Mesendoderm (in vitro differentiated cells): ENCODE results near the gene SHISA9.

Experiments used
- DNase-seq: peaks from one replicate; pipeline ENCODE4 v3.0.0; 2013
- H2AK5ac ChIP-seq: 2 replicates; pipeline ENCODE4 v1.6.1; 2013; ENCODE audit warnings: low read length, inconsistent platforms
- H2BK120ac ChIP-seq: 2 replicates; pipeline ENCODE4 v1.6.1; 2013; ENCODE audit warnings: low read depth, mild to moderate bottlenecking, low read length, moderate library complexity, mixed read lengths
- H2BK15ac ChIP-seq: replicated peaks from 2 replicates; pipeline ENCODE4 v1.6.1; 2013; ENCODE audit warnings: low read depth, mild to moderate bottlenecking, moderate library complexity
- H2BK5ac ChIP-seq: 2 replicates; pipeline ENCODE4 v1.6.1; 2013; ENCODE audit warnings: low read length, inconsistent platforms
- H3K18ac ChIP-seq: 2 replicates; pipeline ENCODE4 v1.6.1; 2013; ENCODE audit warnings: mild to moderate bottlenecking, low read length, mixed read lengths
- H3K23ac ChIP-seq: one replicate; pipeline ENCODE4 v1.6.1; 2013; ENCODE audit warnings: low read length
- H3K27ac ChIP-seq: 2 replicates; pipeline ENCODE4 v1.5.1; 2013; ENCODE audit warnings: low read depth, mild to moderate bottlenecking, inconsistent platforms, low read length, moderate library complexity
- H3K27me3 ChIP-seq: 2 replicates; pipeline ENCODE4 v1.6.1; 2013; ENCODE audit warnings: low read length, control low read depth, mild to moderate bottlenecking, inconsistent platforms; ENCODE audit not compliant: insufficient read depth, poor library complexity
- H3K36me3 ChIP-seq: 2 replicates; pipeline ENCODE4 v1.6.1; 2013; ENCODE audit warnings: low read length, inconsistent platforms; ENCODE audit not compliant: control insufficient read depth, insufficient read depth
- H3K4ac ChIP-seq: one replicate; pipeline ENCODE4 v1.6.1; 2013; ENCODE audit warnings: low read depth, mild to moderate bottlenecking, low read length, moderate library complexity
- H3K4me1 ChIP-seq: 2 replicates; pipeline ENCODE4 v1.6.1; 2013; ENCODE audit warnings: low read depth, low read length, inconsistent platforms; ENCODE audit not compliant: control insufficient read depth
- H3K4me2 ChIP-seq: 2 replicates; pipeline ENCODE4 v1.6.1; 2013; ENCODE audit warnings: low read length
- H3K4me3 ChIP-seq: 2 replicates; pipeline ENCODE4 v1.5.1; 2013; ENCODE audit warnings: mild to moderate bottlenecking, low read length
- H3K56ac ChIP-seq: one replicate; pipeline ENCODE4 v1.6.1; 2013; ENCODE audit warnings: low read length
- H3K79me1 ChIP-seq: 2 replicates; pipeline ENCODE4 v1.6.1; 2013; ENCODE audit warnings: low read length, inconsistent platforms
- H3K79me2 ChIP-seq: 2 replicates; pipeline ENCODE4 v1.6.1; 2013; ENCODE audit warnings: mild to moderate bottlenecking, low read length; ENCODE audit not compliant: control insufficient read depth, insufficient read depth
- H3K9ac ChIP-seq: 2 replicates; pipeline ENCODE4 v1.6.1; 2013; ENCODE audit warnings: low read length, inconsistent platforms
- H4K5ac ChIP-seq: one replicate; pipeline ENCODE4 v1.6.1; 2013; ENCODE audit warnings: low read length
- H4K8ac ChIP-seq: one replicate; pipeline ENCODE4 v1.6.1; 2013; ENCODE audit warnings: low read depth, mild to moderate bottlenecking, control low read depth, low read length, moderate library complexity
- WGBS: extraction: QIAGEN DNeasy Blood & Tissue Kit; methylation state at CpG from one replicate; pipeline ENCODE4 v1.1.7; 2013; ENCODE audit warnings: low lambda C conversion rate, missing lambda C conversion rate; ENCODE audit not compliant: insufficient coverage; ENCODE audit errors: extremely low coverage; 5-methylcytosine and 5-hydroxymethylcytosine counted together

SHISA9 gene

GRCh38 chr16:12994402-12994801 is 93.0 kb downstream of the SHISA9 start:
- no peak overlapping the region for H4K8ac ChIP-seq
- H3K4me3 ChIP-seq: no peak overlapping the region
- no peaks in the 10 kb centered on the region for H3K79me2 ChIP-seq
- H3K36me3 ChIP-seq: no peaks in the 10 kb centered on the region
- H3K79me1 ChIP-seq: peaks cover 14% of the 10 kb centered on the region
- no peak overlapping the region for H3K9ac ChIP-seq
- H2BK15ac ChIP-seq: no peak overlapping the region
- H3K23ac ChIP-seq: no peak overlapping the region
- H3K56ac ChIP-seq: no peak overlapping the region
- no peak overlapping the region for H2AK5ac ChIP-seq
- no peak overlapping the region for H2BK5ac ChIP-seq
- H4K5ac ChIP-seq: no peak overlapping the region
- H3K27me3 ChIP-seq: no peaks in the 10 kb centered on the region
- DNase-seq: no peak
- no CpG with 5 or more reads among the region's 4 CpGs for WGBS
- H2BK120ac ChIP-seq: no peak overlapping the region
- no peak overlapping the region for H3K4me2 ChIP-seq
- H3K4ac ChIP-seq: no peak overlapping the region
- no peaks in the 10 kb centered on the region for H3K4me1 ChIP-seq
- H3K27ac ChIP-seq: no peak overlapping the region
- H3K18ac ChIP-seq: no peak overlapping the region

GRCh38 chr16:12995721-12996372 is 94.4 kb downstream of the SHISA9 start:
- Histone ChIP-seq H2BK5ac (no peak overlapping the region), H3K79me1 (peaks cover 13% of the 10 kb centered on the region), H3K79me2 (no peaks in the 10 kb centered on the region), H3K9ac (no peak overlapping the region), H3K4me1 (no peaks in the 10 kb centered on the region), H4K5ac (no peak overlapping the region), H3K4me3 (no peak overlapping the region), H3K36me3 (no peaks in the 10 kb centered on the region), H3K27ac (no peak overlapping the region), H2AK5ac (no peak overlapping the region), H3K27me3 (no peaks in the 10 kb centered on the region), H3K18ac (no peak overlapping the region), H2BK15ac (no peak overlapping the region), H3K4me2 (no peak overlapping the region), H3K4ac (no peak overlapping the region), H2BK120ac (no peak overlapping the region), H4K8ac (no peak overlapping the region), H3K56ac (no peak overlapping the region), H3K23ac (no peak overlapping the region)
- DNase-seq: no peak
- no CpG with 5 or more reads among the region's 7 CpGs for WGBS

- Histone ChIP-seq H3K79me2 (no peaks in the 10 kb centered on the region), H2BK5ac (no peak overlapping the region), H3K4me2 (no peak overlapping the region), H2BK15ac (no peak overlapping the region), H3K18ac (no peak overlapping the region), H3K4ac (no peak overlapping the region), H2BK120ac (no peak overlapping the region), H3K27ac (no peak overlapping the region), H3K4me3 (no peak overlapping the region), H3K4me1 (no peaks in the 10 kb centered on the region), H2AK5ac (no peak overlapping the region), H3K79me1 (peaks cover 9% of the 10 kb centered on the region), H3K56ac (no peak overlapping the region), H3K23ac (no peak overlapping the region), H4K5ac (no peak overlapping the region), H3K9ac (no peak overlapping the region), H3K27me3 (no peaks in the 10 kb centered on the region), H3K36me3 (no peaks in the 10 kb centered on the region), H4K8ac (no peak overlapping the region)
- no peak for DNase-seq
- no CpG with 5 or more reads among the region's 7 CpGs for WGBS
Measured at GRCh38 chr16:12998361-12999085, 97.1 kb downstream of the SHISA9 start.

GRCh38 chr16:12999368-12999767 is 98.0 kb downstream of the SHISA9 start:
- no peaks in the 10 kb centered on the region for H3K79me2 ChIP-seq
- no CpG with 5 or more reads among the region's 3 CpGs for WGBS
- no peak for DNase-seq

GRCh38 chr16:13005721-13006247 is 104.4 kb downstream of the SHISA9 start:
- Histone ChIP-seq H3K4me2 (no peak overlapping the region), H3K27ac (no peak overlapping the region), H2BK120ac (no peak overlapping the region), H3K27me3 (no peaks in the 10 kb centered on the region), H2BK15ac (no peak overlapping the region), H3K79me2 (no peaks in the 10 kb centered on the region), H3K9ac (no peak overlapping the region), H3K36me3 (no peaks in the 10 kb centered on the region), H3K18ac (no peak overlapping the region), H3K79me1 (peaks cover 5% of the 10 kb centered on the region), H3K4me1 (peaks cover 4% of the 10 kb centered on the region), H2BK5ac (no peak overlapping the region), H4K5ac (no peak overlapping the region), H4K8ac (no peak overlapping the region), H3K23ac (peak overlapping the region; percentile 95), H3K56ac (no peak overlapping the region), H3K4me3 (no peak overlapping the region), H3K4ac (no peak overlapping the region), H2AK5ac (no peak overlapping the region)
- no peak for DNase-seq
- no CpG with 5 or more reads among the region's 12 CpGs for WGBS

More at GRCh38 chr16:12999368-12999767, 98.0 kb downstream of the SHISA9 start:
- H3K18ac ChIP-seq: no peak overlapping the region
- H2BK15ac ChIP-seq: no peak overlapping the region
- no peak overlapping the region for H3K9ac ChIP-seq
- H3K27ac ChIP-seq: no peak overlapping the region
- H4K8ac ChIP-seq: no peak overlapping the region
- no peak overlapping the region for H4K5ac ChIP-seq
- peaks cover 8% of the 10 kb centered on the region for H3K79me1 ChIP-seq
- H3K27me3 ChIP-seq: no peaks in the 10 kb centered on the region
- H3K4ac ChIP-seq: no peak overlapping the region
- H3K4me1 ChIP-seq: no peaks in the 10 kb centered on the region
- no peak overlapping the region for H2AK5ac ChIP-seq
- H3K56ac ChIP-seq: no peak overlapping the region
- no peak overlapping the region for H2BK120ac ChIP-seq
- no peaks in the 10 kb centered on the region for H3K36me3 ChIP-seq
- no peak overlapping the region for H3K4me3 ChIP-seq
- no peak overlapping the region for H3K23ac ChIP-seq
- H2BK5ac ChIP-seq: no peak overlapping the region
- no peak overlapping the region for H3K4me2 ChIP-seq
